NB4 (cell line): ENCODE data around the gene ANGEL2.

Experiments used
- DNase-seq: peaks from one replicate; pipeline ENCODE4 v3.0.0; 2010; ENCODE audit warnings: low read depth
- H3K4me3 ChIP-seq: one replicate; pipeline ENCODE4 v1.5.1; 2011; ENCODE audit warnings: mild to moderate bottlenecking, low read depth, low read length, moderate library complexity
- MYC ChIP-seq: IDR thresholded peaks from 2 replicates; pipeline ENCODE4 v1.6.1; 2011; ENCODE audit warnings: low read depth, low read length
- POLR2A ChIP-seq: IDR thresholded peaks from 2 replicates; pipeline ENCODE4 v1.6.1; 2011; ENCODE audit warnings: mild to moderate bottlenecking; ENCODE audit not compliant: insufficient read length; ENCODE audit errors: extremely low read depth
- TF ChIP-seq, protein P1 (sequence below): IDR thresholded peaks from 2 replicates; pipeline ENCODE4 v1.6.1; 2011; ENCODE audit warnings: low read depth, low read length
- TF ChIP-seq, protein P2 (sequence below): IDR thresholded peaks from one replicate; pipeline ENCODE4 v1.5.1; 2012; ENCODE audit warnings: low read depth, low read length

Gene ANGEL2

DNA sequence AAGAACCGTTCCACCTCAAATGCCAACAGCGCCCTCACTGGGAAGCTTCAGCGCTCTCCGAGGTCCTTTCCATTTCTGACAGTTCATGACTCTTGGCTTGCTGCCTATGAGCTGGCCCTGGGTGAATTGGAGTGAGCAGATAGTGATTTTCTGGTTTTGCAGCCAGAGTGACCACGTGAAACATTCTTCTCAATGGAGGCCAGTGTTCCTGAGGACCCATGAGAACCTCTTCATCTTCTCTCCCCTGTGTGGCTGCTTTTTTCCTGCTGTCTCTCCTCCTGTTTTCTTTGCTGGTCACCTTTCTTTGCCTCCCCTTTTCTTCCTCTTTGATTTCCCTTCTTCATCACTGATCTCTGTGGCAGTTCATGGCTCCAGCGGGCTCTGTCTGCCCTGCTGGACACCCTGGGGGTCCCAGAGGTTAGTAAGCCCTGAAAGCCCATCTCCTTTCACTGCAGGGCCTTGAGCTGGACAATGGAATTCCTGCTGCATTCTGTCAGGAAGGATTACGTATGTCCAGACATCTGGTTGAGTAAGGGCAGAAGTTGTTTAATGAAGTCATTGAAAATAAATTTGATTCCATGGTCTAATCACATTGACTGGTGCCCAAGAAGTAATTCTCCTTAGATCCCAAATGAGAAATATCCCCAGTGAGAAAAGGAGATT lies 35.4 kb downstream of the ANGEL2 start:
- no peak overlapping the region for H3K4me3 ChIP-seq
- no peak for DNase-seq
- TF ChIP-seq MYC: no peak
- no peak for TF ChIP-seq POLR2A
- TF ChIP-seq, protein P1, sequence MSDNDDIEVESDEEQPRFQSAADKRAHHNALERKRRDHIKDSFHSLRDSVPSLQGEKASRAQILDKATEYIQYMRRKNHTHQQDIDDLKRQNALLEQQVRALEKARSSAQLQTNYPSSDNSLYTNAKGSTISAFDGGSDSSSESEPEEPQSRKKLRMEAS: no peak
- TF ChIP-seq, protein P2, sequence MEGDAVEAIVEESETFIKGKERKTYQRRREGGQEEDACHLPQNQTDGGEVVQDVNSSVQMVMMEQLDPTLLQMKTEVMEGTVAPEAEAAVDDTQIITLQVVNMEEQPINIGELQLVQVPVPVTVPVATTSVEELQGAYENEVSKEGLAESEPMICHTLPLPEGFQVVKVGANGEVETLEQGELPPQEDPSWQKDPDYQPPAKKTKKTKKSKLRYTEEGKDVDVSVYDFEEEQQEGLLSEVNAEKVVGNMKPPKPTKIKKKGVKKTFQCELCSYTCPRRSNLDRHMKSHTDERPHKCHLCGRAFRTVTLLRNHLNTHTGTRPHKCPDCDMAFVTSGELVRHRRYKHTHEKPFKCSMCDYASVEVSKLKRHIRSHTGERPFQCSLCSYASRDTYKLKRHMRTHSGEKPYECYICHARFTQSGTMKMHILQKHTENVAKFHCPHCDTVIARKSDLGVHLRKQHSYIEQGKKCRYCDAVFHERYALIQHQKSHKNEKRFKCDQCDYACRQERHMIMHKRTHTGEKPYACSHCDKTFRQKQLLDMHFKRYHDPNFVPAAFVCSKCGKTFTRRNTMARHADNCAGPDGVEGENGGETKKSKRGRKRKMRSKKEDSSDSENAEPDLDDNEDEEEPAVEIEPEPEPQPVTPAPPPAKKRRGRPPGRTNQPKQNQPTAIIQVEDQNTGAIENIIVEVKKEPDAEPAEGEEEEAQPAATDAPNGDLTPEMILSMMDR: no peak

DNA sequence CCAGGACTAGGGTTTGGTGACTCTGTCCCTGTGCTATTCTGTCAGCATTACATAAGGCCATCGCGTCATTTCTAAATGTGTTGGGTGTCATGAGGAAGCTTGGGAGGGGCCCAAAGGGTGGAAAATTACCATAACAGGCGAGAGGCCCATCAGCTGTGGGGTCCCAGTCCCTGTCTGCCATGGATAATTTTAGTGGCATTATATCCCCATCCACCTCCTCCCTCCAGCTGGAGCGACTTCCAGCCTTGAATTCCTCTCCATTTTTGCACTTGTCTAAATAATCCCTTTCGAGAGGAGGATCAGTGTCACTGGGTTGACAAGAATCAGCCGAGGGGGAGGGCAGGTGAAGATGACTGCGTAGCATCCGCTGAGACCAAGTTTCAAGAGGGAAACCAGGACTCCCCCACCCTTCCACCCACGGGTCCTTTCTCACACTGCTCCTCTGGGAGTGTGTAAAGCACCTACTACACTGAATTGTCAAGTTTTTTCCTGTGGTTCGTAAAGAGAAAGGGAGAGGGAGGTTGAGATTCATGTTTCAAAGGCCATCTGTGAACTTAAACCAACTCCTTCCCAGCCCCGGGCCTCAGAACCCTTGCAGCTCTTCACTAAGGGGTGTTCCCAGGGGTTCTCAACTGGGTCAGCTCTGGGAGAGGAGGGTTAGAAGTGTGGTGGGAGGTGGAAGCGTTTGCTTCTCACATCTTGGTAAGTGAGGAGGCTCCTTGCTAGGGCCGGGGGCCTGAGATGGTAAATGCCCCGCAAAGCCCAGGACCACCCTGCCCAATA lies 36.1 kb downstream of the ANGEL2 start:
- DNase-seq: no peak
- TF ChIP-seq, protein P2: no peak
- TF ChIP-seq POLR2A: no peak
- no peak for TF ChIP-seq MYC
- TF ChIP-seq, protein P1: no peak
- no peak overlapping the region for H3K4me3 ChIP-seq

DNA sequence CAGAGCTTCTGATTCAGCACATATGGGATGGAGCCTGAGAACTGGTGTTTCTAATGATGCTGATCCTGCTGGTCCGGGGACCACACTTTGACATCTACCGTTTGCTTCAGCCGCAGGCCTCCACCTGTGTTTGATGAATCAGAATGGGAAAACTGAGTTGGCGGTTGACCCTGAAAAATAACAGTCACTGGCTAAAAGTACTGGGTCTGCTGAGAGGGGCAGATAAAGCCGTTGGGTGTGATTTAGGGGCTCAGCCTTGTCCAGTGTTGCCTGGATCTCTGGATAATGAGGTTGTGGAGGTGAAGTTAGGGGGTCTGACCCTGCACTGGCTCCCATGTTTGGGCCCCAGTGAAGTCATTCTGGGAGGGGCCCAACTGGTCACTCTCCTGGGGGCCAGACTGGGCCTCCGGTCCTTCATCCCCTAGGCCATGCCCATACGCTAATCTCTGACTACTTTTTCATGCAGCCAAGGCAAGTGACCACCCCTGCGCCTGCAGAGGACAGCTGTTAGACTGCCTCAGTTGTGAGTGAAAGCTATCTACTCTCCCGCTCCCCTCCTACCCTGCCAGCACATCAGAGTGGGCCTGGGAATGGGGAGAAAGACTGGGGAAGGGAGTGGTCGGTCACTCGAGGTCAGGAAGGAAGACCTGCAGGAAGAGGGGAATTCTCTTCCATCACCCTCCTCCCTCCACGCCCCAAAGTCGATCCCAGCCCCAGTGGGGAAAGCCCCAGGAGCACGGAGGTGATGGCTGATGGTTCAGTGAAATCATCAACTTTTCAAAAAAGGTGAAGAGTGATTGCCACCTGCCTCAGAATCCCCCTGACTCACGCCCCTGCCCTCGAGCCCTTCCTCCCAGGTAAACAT lies 37.7 kb downstream of the ANGEL2 start:
- no peak for TF ChIP-seq POLR2A
- TF ChIP-seq, protein P2: no peak
- TF ChIP-seq, protein P1: no peak
- no peak for TF ChIP-seq MYC
- DNase-seq: no peak
- H3K4me3 ChIP-seq: no peak overlapping the region

DNA sequence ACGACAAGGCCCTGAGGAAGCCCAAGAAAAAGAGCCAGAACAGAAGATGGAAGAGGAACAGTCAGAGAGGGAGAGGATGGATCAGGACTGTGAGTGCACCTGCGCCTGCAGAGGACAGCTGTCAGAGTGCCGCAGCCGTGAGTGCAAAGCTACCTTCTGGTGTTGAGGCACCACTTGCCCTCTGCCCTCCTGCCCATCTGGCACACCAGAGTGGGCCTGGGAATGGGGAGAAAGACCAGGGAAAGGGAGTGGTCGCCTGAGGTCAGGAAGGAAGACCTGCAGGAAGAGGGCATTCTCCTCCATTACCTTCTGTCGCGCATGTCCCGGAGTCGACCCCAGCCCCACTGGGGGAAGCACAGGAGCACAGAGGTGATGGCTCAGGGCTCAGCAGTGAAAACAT lies 39.1 kb downstream of the ANGEL2 start:
- DNase-seq: no peak
- H3K4me3 ChIP-seq: no peak overlapping the region
- TF ChIP-seq, protein P1: no peak
- TF ChIP-seq MYC: no peak
- TF ChIP-seq POLR2A: no peak
- TF ChIP-seq, protein P2: no peak

DNA sequence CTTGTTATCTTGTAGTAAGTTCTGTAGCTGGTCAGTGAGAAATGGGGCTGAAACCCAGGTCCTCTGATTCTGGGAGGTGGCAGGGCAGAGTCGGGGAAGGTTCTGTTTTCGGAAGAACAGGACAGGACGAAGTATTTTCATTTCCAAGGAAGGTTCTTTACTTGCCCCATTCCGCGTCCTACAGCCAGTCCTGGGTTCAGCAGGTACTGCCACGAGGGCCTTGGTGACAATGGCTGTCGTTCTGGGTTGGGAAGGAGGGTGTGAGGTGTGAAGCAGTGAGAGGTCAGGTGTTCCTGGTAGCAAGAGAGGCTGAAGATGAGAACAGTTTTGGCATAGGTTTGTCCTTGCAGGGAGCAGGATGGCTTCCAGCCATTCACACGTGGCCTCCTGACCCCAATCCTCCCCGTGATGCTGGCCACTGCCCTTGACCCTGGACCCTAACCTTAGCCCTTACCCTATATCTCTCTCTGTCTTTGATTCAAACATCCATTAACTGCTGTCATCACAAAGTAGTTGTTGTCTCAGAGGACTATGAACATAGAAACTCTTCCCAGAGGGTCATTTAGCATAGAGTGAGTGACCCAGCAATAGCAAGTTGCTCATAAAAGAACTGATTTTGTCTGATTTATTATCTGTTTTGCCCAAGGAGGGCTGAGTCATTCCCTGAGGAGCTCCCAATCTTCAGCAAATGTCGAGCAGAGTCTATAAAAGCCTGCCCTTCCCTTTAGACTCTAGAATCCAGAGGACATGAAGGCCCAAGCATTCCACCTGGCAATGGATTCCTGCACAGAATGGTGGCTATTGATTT lies 40.4 kb downstream of the ANGEL2 start:
- no peak for TF ChIP-seq POLR2A
- TF ChIP-seq, protein P1: no peak
- no peak for TF ChIP-seq MYC
- TF ChIP-seq, protein P2: no peak
- no peak for DNase-seq

More for the DNA sequence above, 40.4 kb downstream of the ANGEL2 start:
- H3K4me3 ChIP-seq: no peak overlapping the region
